GM19452 (cell line): ENCODE results near the gene ARID3A.
"Not testable (repeated sequence)": the region's sequence is repeated elsewhere in the genome, so short reads cannot be mapped to it uniquely, and the experiment has no call there.

ENCODE experiments used
- ATAC-seq: cut with Tn5 transposase; IDR thresholded peaks from one replicate; pipeline ENCODE4 v1.9.1; 2021; ENCODE audit not compliant: unreplicated experiment

Gene ARID3A, protein sequence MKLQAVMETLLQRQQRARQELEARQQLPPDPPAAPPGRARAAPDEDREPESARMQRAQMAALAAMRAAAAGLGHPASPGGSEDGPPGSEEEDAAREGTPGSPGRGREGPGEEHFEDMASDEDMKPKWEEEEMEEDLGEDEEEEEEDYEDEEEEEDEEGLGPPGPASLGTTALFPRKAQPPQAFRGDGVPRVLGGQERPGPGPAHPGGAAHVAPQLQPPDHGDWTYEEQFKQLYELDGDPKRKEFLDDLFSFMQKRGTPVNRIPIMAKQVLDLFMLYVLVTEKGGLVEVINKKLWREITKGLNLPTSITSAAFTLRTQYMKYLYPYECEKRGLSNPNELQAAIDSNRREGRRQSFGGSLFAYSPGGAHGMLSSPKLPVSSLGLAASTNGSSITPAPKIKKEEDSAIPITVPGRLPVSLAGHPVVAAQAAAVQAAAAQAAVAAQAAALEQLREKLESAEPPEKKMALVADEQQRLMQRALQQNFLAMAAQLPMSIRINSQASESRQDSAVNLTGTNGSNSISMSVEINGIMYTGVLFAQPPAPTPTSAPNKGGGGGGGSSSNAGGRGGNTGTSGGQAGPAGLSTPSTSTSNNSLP

GRCh38 chr19:925526-926322 lies at the start of gene ARID3A:
Gene ARID3A (plus strand): TSS chr19:926035. CDS start chr19:929529, 3,494 bp downstream.
- ATAC-seq = peak; percentile 55

GRCh38 chr19:876089-876488 lies 49.7 kb upstream of the ARID3A start:
- no peak for ATAC-seq

DNA sequence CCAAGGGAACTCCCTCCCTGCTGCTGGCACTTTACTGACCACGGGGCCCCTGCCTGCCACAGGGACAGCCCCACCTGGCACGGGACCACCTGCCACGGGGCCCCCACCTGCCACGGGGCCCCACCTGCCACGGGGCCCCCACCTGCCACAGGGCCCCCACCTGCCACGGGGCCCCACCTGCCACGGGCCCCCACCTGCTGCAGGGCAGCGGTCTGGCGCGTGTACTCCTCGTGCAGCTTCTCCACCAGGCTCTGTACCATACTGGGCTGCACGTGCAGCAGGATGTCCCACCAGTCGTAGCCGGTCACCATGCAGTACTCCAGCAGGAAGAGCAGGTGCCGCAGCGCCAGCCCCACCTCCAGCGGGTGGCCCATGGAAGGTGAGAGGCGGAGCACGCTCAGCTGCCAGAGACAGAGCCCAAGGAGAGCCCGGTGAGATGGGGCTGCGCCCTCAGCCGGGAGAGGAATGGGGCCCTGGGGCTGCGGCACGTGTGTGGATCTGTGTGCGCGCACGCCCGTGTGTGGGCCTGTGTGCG lies 49.0 kb upstream of the ARID3A start:
- no peak for ATAC-seq

DNA sequence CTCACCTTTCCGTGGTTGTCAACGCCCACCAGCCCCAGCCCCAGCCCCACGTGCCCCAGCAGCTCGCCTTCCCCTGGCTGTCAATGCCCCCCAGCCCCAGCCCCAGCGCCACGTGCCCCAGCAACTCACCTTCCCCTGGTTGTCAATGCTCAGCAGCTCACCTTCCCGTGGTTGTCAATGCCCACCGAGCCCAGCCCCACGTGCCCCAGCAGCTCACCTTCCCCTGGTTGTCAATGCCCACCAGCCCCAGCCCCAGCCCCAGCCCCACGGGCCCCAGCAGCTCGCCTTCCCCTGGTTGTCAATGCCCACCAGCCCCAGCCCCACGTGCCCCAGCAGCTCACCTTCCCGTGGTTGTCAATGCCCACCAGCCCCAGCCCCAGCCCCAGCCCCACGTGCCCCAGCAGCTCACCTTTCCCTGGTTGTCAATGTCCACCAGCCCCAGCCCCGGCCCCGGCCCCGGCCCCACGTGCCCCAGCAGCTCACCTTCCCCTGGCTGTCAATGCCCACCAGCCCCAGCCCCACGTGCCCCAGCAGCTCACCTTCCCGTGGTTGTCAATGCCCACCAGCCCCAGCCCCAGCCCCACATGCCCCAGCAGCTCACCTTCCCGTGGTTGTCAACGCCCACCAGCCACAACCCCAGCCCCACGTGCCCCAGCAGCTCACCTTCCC lies 47.7 kb upstream of the ARID3A start:
- not testable (repeated sequence) for ATAC-seq

DNA sequence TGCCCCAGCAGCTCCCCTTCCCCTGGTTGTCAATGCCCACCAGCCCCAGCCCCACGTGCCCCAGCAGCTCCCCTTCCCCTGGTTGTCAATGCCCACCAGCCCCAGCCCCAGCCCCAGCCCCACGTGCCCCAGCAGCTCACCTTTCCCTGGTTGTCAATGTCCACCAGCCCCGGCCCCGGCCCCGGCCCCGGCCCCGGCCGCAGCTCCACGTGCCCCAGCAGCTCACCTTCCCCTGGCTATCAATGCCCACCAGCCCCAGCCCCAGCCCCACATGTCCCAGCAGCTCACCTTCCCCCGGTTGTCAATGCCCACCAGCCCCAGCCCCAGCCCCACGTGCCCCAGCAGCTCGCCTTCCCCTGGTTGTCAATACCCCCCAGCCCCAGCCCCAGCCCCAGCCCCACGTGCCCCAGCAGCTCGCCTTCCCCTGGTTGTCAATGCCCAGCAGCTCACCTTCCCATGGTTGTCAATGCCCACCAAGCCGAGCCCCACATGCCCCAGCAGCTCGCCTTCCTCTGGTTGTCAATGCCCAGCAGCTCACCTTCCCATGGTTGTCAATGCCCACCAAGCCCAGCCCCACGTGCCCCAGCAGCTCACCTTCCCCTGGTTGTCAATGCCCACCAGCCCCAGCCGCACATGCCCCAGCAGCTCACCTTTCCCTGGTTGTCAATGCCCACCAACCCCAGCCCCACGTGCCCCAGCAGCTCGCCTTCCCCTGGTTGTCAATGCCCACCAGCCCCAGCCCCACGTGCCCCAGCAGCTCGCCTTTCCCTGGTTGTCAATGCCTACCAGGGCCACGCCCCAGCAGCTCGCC lies 46.9 kb upstream of the ARID3A start:
- ATAC-seq = not testable (repeated sequence)

GRCh38 chr19:879711-880438 lies 46.0 kb upstream of the ARID3A start:
- ATAC-seq = no peak

GRCh38 chr19:881385-882071 lies 44.3 kb upstream of the ARID3A start:
- no peak for ATAC-seq

DNA sequence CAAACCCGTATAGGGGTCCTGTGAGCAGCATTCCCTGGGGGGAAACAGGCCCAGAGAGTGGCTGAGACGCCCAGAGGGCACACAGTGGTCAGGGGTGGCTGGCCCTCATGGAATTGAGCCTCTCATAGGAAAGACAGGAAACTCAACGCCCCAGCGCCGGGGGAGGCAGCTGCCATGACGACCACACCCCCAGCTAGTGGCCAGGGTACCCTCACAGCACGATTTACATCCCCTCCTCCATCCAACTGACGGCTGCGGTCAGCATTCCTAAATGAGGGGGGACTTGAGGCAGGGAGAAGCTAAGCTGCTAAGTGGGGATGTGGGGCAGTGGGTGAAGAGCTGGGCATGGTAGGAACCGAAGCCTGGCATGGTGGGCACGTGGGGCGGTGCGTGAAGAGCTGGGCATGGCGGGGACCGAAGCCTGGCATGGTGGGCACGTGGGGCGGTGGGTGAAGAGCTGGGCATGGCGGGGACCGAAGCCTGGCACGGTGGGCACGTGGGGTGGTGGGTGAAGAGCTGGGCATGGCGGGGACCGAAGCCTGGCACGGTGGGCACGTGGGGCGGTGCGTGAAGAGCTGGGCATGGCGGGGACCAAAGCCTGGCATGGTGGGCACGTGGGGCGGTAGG lies 42.9 kb upstream of the ARID3A start:
- ATAC-seq = no peak

- ATAC-seq = no peak
Observed at GRCh38 chr19:883661-884211, 42.1 kb upstream of the ARID3A start.

GRCh38 chr19:884420-885211 lies 41.2 kb upstream of the ARID3A start:
- no peak for ATAC-seq

- no peak for ATAC-seq
Observed at GRCh38 chr19:885536-886224, 40.2 kb upstream of the ARID3A start.

- ATAC-seq = no peak
Observed at GRCh38 chr19:887072-887471, 38.8 kb upstream of the ARID3A start.

- no peak for ATAC-seq
Observed at GRCh38 chr19:887599-887998, 38.2 kb upstream of the ARID3A start.

- no peak for ATAC-seq
Observed at GRCh38 chr19:888581-889385, 37.1 kb upstream of the ARID3A start.

DNA sequence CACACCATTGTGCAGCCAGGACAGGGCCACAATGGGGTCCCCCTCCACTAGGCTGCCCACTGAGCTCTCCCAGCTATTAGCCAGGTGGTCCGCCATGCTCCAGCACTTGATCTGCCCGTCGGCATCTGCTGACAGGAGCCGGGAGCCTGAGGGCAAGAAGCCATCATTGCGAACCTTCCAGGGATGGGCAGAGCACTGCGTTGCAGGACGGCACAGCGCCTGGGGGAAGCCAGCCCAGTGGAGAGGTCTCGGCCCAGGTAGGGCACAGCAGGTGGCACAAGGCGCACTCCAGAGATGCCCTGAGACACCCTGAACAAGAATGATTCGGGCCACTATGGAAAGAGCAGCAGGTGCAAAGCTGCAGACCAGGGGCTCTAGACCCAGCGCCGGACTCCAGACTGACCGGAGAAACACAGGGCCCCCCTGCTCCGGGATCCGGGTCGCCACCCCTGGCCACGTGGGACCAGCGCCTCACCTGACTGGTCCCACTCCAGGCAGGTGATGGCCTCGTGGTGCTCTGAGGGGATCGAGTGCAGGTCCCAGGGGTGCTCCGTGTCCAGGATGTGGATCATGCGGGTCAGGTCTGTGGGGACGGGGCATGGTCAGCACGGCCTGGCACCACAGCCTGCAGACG lies 36.1 kb upstream of the ARID3A start:
- ATAC-seq = no peak
